Activated T-cell treated with anti-CD3 and anti-CD28 coated beads for 4 hours (primary cell): Measurements from ENCODE around the gene IGSF6.

Experiments used
- DNase-seq: peaks from one replicate; pipeline ENCODE4 v3.0.0-alpha.2; 2020

IGSF6 gene

GRCh38 chr16:21598701-21599121 is 53.7 kb downstream of the IGSF6 start:
- no peak for DNase-seq

- DNase-seq = no peak
Observed at GRCh38 chr16:21598206-21598605, 54.2 kb downstream of the IGSF6 start.

- no peak for DNase-seq
Observed at GRCh38 chr16:21597561-21598030, 54.8 kb downstream of the IGSF6 start.

DNA sequence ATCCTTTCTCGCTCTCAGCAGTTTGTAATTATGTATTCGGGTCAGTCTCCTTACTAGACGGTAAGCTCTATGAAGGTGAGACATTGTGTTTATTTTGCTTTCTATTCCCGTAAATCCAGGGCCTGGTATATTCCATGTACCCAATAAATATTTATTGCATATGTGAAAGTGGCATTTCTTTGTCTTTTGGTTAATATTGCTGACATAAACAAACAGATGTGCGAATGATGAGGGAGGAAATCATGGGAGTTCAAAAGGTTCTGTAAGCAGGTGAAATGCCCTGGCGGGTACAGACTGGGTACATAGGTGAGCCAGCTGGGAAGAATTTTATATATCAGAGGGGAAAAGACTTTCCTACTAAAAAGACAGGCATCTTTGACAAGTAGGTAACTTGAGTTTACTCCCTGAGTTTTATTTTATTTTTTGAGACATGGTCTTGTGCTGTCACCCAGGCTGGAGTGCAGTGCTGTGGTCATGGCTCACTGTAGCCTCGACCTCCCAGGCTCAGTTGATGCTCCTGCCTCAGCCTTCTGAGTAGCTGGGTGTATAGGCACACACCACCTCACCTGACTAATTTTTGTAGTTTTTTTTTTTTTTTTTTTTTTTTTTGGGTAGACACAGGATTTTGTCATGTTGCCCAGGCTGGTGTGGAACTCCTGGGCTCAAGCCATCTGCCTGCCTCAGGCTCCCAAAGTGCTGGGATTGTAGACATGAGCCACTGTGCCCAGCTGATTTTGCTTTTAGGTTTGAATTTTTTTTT is 58.7 kb downstream of the IGSF6 start:
- DNase-seq = no peak

DNA sequence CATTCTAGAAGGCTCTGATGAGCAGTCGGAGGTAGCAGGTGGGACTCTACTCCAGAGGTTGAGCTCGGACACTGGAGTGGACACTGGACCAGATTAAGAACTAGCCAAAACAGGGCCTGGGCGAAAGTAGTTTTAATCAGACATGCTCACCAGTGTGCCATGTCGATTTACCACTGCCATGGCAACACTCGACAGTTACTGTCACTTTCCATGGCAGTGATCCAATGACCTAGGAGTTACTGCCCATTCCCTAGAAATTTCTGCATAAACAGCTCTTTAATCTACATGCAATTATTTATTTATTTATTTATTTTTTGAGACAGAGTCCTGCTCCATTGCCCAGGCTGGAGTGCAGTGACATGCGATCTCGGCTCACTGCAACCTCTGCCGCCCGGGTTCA is 60.2 kb downstream of the IGSF6 start:
- DNase-seq = no peak

DNA sequence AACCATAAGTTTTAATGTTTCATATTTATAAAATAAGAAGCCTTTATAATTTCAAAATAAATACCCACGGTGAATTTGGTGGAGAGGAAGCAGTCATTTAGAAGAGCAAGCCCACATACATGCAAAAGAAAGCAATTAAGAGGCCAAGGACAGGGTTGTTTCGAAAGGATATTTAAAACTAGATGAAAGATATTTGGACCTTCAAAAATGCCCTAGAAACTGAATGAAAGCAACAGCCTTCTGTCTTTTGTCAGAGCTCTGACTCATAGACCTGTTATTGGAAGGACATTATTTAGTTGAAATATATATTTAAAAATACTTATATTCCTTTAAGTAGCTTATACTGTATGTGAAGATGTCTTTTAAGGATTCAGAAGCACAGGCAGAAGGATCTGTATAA is 61.6 kb downstream of the IGSF6 start:
- no peak for DNase-seq

DNA sequence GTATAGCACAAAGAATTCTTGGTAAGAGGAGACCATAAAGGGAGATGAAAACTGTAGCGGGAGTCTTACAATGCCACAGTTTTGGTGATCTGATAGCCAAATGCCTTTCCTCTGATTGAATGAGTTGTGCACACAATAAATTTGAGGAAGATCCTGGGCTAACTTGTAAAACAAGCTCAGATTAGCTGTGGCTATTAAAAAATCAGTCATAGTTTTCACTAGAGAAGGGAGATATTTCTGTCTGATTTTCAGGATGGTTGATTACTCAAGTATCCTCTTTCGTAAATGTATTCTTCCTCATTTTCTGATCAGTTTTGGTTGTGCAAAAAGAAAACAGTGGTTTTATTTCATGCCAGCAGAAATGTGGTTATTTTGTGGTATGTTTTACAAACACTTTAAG is 62.1 kb downstream of the IGSF6 start:
- no peak for DNase-seq

DNA sequence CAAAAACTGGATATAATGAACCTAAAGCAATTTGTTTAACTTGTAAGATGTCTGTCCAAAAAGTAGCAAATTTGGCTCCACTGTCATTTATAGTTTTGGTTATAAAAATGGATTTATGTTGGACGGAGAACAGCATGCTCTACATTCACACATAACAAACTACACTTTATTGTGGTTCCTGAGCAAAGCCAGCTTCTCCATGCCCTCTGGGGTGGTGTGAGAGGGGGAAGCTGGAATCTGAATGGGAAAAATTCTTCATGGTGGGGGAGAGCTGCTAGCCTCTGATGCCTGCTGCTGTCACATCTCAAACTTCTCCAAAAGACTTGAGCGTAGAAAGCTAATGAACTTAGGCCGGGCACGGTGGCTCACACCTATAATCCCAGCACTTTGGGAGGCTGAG is 62.9 kb downstream of the IGSF6 start:
- no peak for DNase-seq
